H9 (cell line): ENCODE measurements around the gene RACGAP1. TPM values are rescaled to one million over a fixed set of nuclear protein-coding genes. Genes with fewer than 3 reads are reported as not detected.
A peak's percentile ranks its signal among the peaks of the same experiment; 100 is the strongest.

Source experiments
- DNase-seq: peaks from one replicate; pipeline ENCODE4 v3.0.0-alpha.2; 2017
- H2AFZ ChIP-seq: one replicate; pipeline ENCODE4 v1.6.1; 2013; ENCODE audit warnings: mild to moderate bottlenecking, low read length, control low read depth, moderate library complexity
- H2AK5ac ChIP-seq: 2 replicates; pipeline ENCODE4 v1.6.1; 2013; ENCODE audit warnings: low read length, control low read depth, mixed read lengths; ENCODE audit not compliant: insufficient read length
- H2BK120ac ChIP-seq: one replicate; pipeline ENCODE4 v1.6.1; 2013; ENCODE audit warnings: low read depth, mild to moderate bottlenecking, low read length, control low read depth, inconsistent platforms; ENCODE audit not compliant: poor library complexity, severe bottlenecking
- H2BK12ac ChIP-seq: 2 replicates; pipeline ENCODE4 v1.6.1; 2013; ENCODE audit warnings: low read length, control low read depth, mixed read lengths, low read depth; ENCODE audit not compliant: insufficient read length
- H2BK15ac ChIP-seq: 2 replicates; pipeline ENCODE4 v1.6.1; 2013; ENCODE audit warnings: low read depth, low read length, control low read depth
- H2BK20ac ChIP-seq: one replicate; pipeline ENCODE4 v1.6.1; 2013; ENCODE audit warnings: low read depth, mild to moderate bottlenecking, low read length, control low read depth, inconsistent platforms; ENCODE audit not compliant: poor library complexity, severe bottlenecking
- H2BK5ac ChIP-seq: 2 replicates; pipeline ENCODE4 v1.6.1; 2013; ENCODE audit warnings: low read length, control low read depth, mixed read lengths; ENCODE audit not compliant: insufficient read length
- H3K14ac ChIP-seq: 2 replicates; pipeline ENCODE4 v1.6.1; 2013; ENCODE audit warnings: low read length, control low read depth; ENCODE audit not compliant: insufficient read depth
- H3K18ac ChIP-seq: 2 replicates; pipeline ENCODE4 v1.6.1; 2013; ENCODE audit warnings: low read depth, mild to moderate bottlenecking, mixed read lengths, low read length, control low read depth; ENCODE audit not compliant: insufficient read length
- H3K23ac ChIP-seq: 2 replicates; pipeline ENCODE4 v1.6.1; 2013; ENCODE audit warnings: low read length, control low read depth, mixed read lengths, low read depth; ENCODE audit not compliant: insufficient read length
- H3K23me2 ChIP-seq: 2 replicates; pipeline ENCODE4 v1.6.1; 2013; ENCODE audit warnings: low read depth, mild to moderate bottlenecking, mixed read lengths, low read length, control low read depth; ENCODE audit not compliant: insufficient read length, poor library complexity, severe bottlenecking
- H3K27ac ChIP-seq: 2 replicates; pipeline ENCODE4 v1.5.1; 2013; ENCODE audit warnings: low read length, control low read depth, mixed read lengths, low read depth; ENCODE audit not compliant: insufficient read length
- H3K27me3 ChIP-seq: 2 replicates; pipeline ENCODE4 v1.6.1; 2013; ENCODE audit warnings: low read length, control low read depth, inconsistent platforms; ENCODE audit not compliant: insufficient read depth
- H3K4ac ChIP-seq: 2 replicates; pipeline ENCODE4 v1.6.1; 2013; ENCODE audit warnings: low read depth, mild to moderate bottlenecking, control low read depth, inconsistent platforms, low read length, moderate library complexity
- H3K4me1 ChIP-seq: 2 replicates; pipeline ENCODE4 v1.6.1; 2013; ENCODE audit warnings: low read length, control low read depth, inconsistent platforms; ENCODE audit not compliant: insufficient read depth
- H3K4me2 ChIP-seq: 2 replicates; pipeline ENCODE4 v1.6.1; 2013; ENCODE audit warnings: low read length, control low read depth, mixed read lengths; ENCODE audit not compliant: insufficient read length, insufficient read depth
- H3K56ac ChIP-seq: 2 replicates; pipeline ENCODE4 v1.6.1; 2013; ENCODE audit warnings: low read depth, mild to moderate bottlenecking, mixed read lengths, low read length, control low read depth; ENCODE audit not compliant: insufficient read length
- H3K79me1 ChIP-seq: 2 replicates; pipeline ENCODE4 v1.6.1; 2013; ENCODE audit warnings: low read depth, mild to moderate bottlenecking, moderate library complexity, low read length, control low read depth, inconsistent platforms; ENCODE audit not compliant: insufficient read depth, poor library complexity, severe bottlenecking
- H3K79me2 ChIP-seq: 2 replicates; pipeline ENCODE4 v1.6.1; 2013; ENCODE audit warnings: low read length, control low read depth, inconsistent platforms; ENCODE audit not compliant: insufficient read depth
- H3K9ac ChIP-seq: 2 replicates; pipeline ENCODE4 v1.6.1; 2013; ENCODE audit warnings: low read length, control low read depth, mixed read lengths; ENCODE audit not compliant: insufficient read length; ENCODE audit errors: extremely low read depth
- H3K9me3 ChIP-seq: one replicate; pipeline ENCODE4 v1.6.1; 2013; ENCODE audit warnings: low read depth, low read length, inconsistent platforms; ENCODE audit not compliant: control insufficient read depth
- H3T11ph ChIP-seq: one replicate; pipeline ENCODE4 v1.6.1; 2013; ENCODE audit warnings: mild to moderate bottlenecking, low read length, control low read depth, inconsistent platforms
- H4K20me1 ChIP-seq: one replicate; pipeline ENCODE4 v1.6.1; 2013; ENCODE audit not compliant: control insufficient read depth, insufficient read length, insufficient read depth
- H4K5ac ChIP-seq: 2 replicates; pipeline ENCODE4 v1.6.1; 2013; ENCODE audit warnings: low read depth, mild to moderate bottlenecking, mixed read lengths, low read length, control low read depth; ENCODE audit not compliant: insufficient read length
- H4K8ac ChIP-seq: replicated peaks from 2 replicates; pipeline ENCODE4 v1.6.1; 2013; ENCODE audit warnings: low read length, control low read depth, mixed read lengths, low read depth; ENCODE audit not compliant: insufficient read length
- H4K91ac ChIP-seq: 2 replicates; pipeline ENCODE4 v1.6.1; 2013; ENCODE audit warnings: low read depth, mild to moderate bottlenecking, moderate library complexity, mixed read lengths, low read length, control low read depth; ENCODE audit not compliant: insufficient read length
- H3K27ac Mint-ChIP-seq, 3 experiments: 2 replicates in 2 of 3; 3 replicates in 1 of 3; pipeline ENCODE4 v1.8.0; 2020 to 2021; ENCODE audit warnings: mixed read lengths in 3 of 3, mild to moderate bottlenecking in 1 of 3, moderate library complexity in 1 of 3
- H3K27me3 Mint-ChIP-seq: 2 replicates; pipeline ENCODE4 v1.8.0; 2021; ENCODE audit warnings: low read depth, mild to moderate bottlenecking, moderate library complexity, mixed read lengths
- H3K36me3 Mint-ChIP-seq, 3 experiments: 2 replicates in 2 of 3; 3 replicates in 1 of 3; pipeline ENCODE4 v1.8.0; 2020 to 2021; ENCODE audit warnings: low read depth in 3 of 3, mixed read lengths in 3 of 3; ENCODE audit not compliant: insufficient read depth in 1 of 3
- H3K4me1 Mint-ChIP-seq, 2 experiments: 2 replicates each; pipeline ENCODE4 v1.8.0; 2020; ENCODE audit warnings: mixed read lengths in 2 of 2
- H3K4me3 Mint-ChIP-seq, 2 experiments: 2 replicates in 1 of 2; 3 replicates in 1 of 2; pipeline ENCODE4 v1.8.0; 2020 to 2021; ENCODE audit warnings: mild to moderate bottlenecking in 2 of 2, mixed read lengths in 2 of 2, moderate library complexity in 1 of 2
- H3K9me3 Mint-ChIP-seq, 2 experiments: 2 replicates in 1 of 2; 3 replicates in 1 of 2; pipeline ENCODE4 v1.8.0; 2020; ENCODE audit warnings: mild to moderate bottlenecking in 2 of 2, mixed read lengths in 2 of 2, moderate library complexity in 1 of 2
- WGBS: extraction: QIAGEN DNeasy Blood & Tissue Kit; methylation state at CpG from one replicate; pipeline ENCODE4 v1.1.7; 2013; ENCODE audit warnings: missing lambda C conversion rate, low lambda C conversion rate, mixed read lengths; ENCODE audit not compliant: insufficient read length; ENCODE audit errors: extremely low coverage; 5-methylcytosine and 5-hydroxymethylcytosine counted together
- total RNA-seq: library from RNA; stranded (reverse); gene quantifications from 2 replicates; pipeline ENCODE4 v1.2.1, GENCODE V29; 2021
- TF ChIP-seq, protein P1 (sequence below): fragments of 200-600 bp; sonication (generic); conservative IDR thresholded peaks from 3 replicates; pipeline ENCODE4 v1.8.0; 2021; ENCODE audit warnings: antibody characterized with exemption, mild to moderate bottlenecking

RACGAP1 gene
- total RNA-seq, 1 experiment from 2014 or later, result 64.8 TPM

DNA sequence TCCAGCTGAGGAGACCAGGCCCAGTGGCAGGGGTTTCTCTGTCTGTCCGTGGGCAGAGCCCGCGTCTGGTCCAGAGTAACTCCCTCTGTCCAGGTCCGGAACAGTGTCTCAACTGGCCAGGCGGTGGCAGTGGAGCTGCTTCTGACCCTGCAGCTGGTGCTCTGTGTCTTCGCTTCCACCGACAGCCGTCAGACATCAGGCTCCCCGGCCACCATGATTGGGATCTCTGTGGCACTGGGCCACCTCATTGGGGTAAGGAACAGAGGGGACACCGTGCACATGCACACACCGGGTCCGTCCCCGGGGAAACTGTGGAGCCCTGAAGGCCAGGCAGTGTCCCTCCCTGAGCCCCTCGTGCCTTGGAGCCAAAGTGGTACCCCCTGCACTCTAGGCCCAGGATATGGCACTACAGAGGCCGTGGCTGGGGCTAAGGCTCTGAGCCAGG is 51.0 kb downstream of the RACGAP1 start:
- Mint-ChIP-seq H3K36me3 (no peaks in the 10 kb centered on the region), H3K4me1 (peaks cover 13 to 21% of the 10 kb centered on the region in 2 experiments), H3K9me3 (no peaks in the 10 kb centered on the region), H3K27me3 (peaks cover 3% of the 10 kb centered on the region; the same call in 1 of the 2 replicates), H3K27ac (no peak overlapping the region), H3K4me3 (no peak overlapping the region)
- H2BK120ac ChIP-seq, result no peak overlapping the region
- no peak overlapping the region for H2BK15ac ChIP-seq
- H3K79me1 ChIP-seq, result no peaks in the 10 kb centered on the region
- no peak overlapping the region for H3K18ac ChIP-seq
- H4K20me1 ChIP-seq, result no peaks in the 10 kb centered on the region
- H4K91ac ChIP-seq, result no peak overlapping the region
- H3K9ac ChIP-seq, result no peak overlapping the region
- H2AFZ ChIP-seq, result no peak overlapping the region
- no peak overlapping the region for H3K14ac ChIP-seq
- no peaks in the 10 kb centered on the region; the same call in 1 of the 2 replicates for H3K27me3 ChIP-seq
- DNase-seq, result peak; percentile 71
- TF ChIP-seq, protein P1, sequence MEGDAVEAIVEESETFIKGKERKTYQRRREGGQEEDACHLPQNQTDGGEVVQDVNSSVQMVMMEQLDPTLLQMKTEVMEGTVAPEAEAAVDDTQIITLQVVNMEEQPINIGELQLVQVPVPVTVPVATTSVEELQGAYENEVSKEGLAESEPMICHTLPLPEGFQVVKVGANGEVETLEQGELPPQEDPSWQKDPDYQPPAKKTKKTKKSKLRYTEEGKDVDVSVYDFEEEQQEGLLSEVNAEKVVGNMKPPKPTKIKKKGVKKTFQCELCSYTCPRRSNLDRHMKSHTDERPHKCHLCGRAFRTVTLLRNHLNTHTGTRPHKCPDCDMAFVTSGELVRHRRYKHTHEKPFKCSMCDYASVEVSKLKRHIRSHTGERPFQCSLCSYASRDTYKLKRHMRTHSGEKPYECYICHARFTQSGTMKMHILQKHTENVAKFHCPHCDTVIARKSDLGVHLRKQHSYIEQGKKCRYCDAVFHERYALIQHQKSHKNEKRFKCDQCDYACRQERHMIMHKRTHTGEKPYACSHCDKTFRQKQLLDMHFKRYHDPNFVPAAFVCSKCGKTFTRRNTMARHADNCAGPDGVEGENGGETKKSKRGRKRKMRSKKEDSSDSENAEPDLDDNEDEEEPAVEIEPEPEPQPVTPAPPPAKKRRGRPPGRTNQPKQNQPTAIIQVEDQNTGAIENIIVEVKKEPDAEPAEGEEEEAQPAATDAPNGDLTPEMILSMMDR, result peak; percentile 48; the same call in 2 of the 3 replicates
- no peak overlapping the region for H3K23ac ChIP-seq
- H3K56ac ChIP-seq, result no peak overlapping the region
- H3T11ph ChIP-seq, result no peak overlapping the region
- H2BK12ac ChIP-seq, result no peak overlapping the region
- H2BK5ac ChIP-seq, result no peak overlapping the region
- no peak overlapping the region for H2BK20ac ChIP-seq
- H3K4me1 ChIP-seq, result no peaks in the 10 kb centered on the region
- no peaks in the 10 kb centered on the region for H3K9me3 ChIP-seq
- no CpG with 5 or more reads among the region's 15 CpGs for WGBS
- H3K4me2 ChIP-seq, result no peak overlapping the region
- no peak overlapping the region for H3K4ac ChIP-seq
- H4K5ac ChIP-seq, result no peak overlapping the region
- H4K8ac ChIP-seq, result no peak overlapping the region
- no peaks in the 10 kb centered on the region for H3K79me2 ChIP-seq
- no peaks in the 10 kb centered on the region for H3K23me2 ChIP-seq
- no peak overlapping the region for H2AK5ac ChIP-seq
- H3K27ac ChIP-seq, result no peak overlapping the region
